Upper lobe of left lung (tissue), 6 donors: Measurements from ENCODE around the gene CREG1. TPM values are rescaled to one million over a fixed set of nuclear protein-coding genes. Genes with fewer than 3 reads are reported as not detected.

ENCODE experiments used
- ATAC-seq, 2 donors: fragments of 200-7000 bp; cut with Tn5 transposase; one replicate each; pipeline ENCODE4 v1.9.1; 2022; ENCODE audit warnings: mild to moderate bottlenecking in 2 of 2, moderate library complexity in 2 of 2; ENCODE audit not compliant: low FRiP score in 2 of 2
- DNase-seq, 2 donors: peaks; one replicate each; pipeline ENCODE4 v3.0.0-alpha.2; 2019 to 2020
- H3K27ac ChIP-seq, 4 donors: fragments of 200-600 bp; sonication (generic); one replicate each; pipeline ENCODE4 v1.5.1; 2016 to 2019
- H3K27me3 ChIP-seq, 4 donors: fragments of 200-600 bp; sonication (generic); one replicate each; pipeline ENCODE4 v1.5.1; 2017 to 2019
- H3K36me3 ChIP-seq, 4 donors: fragments of 200-600 bp; sonication (generic); one replicate each; pipeline ENCODE4 v1.5.1; 2016 to 2019
- H3K4me1 ChIP-seq, 4 donors: fragments of 200-600 bp; sonication (generic); one replicate each; pipeline ENCODE4 v1.5.1; 2018 to 2019
- H3K4me3 ChIP-seq, 4 donors: fragments of 200-600 bp; sonication (generic); one replicate each; pipeline ENCODE4 v1.5.1; 2017 to 2019; ENCODE audit warnings: mild to moderate bottlenecking in 2 of 4, moderate library complexity in 1 of 4
- H3K9me3 ChIP-seq, 4 donors: fragments of 200-600 bp; sonication (generic); one replicate each; pipeline ENCODE4 v1.5.1; 2018 to 2019
- CTCF ChIP-seq, 6 experiments: fragments of 450-650 bp in 4 of 6; fragments of 200-600 bp in 2 of 6; sonication (generic) in 2 of 6; IDR thresholded peaks; one replicate each; pipeline ENCODE4 v1.5.1; 2016 to 2019; ENCODE audit warnings: antibody characterized with exemption in 6 of 6
- EP300 ChIP-seq, 4 donors: sonication (generic); formaldehyde crosslinking; IDR thresholded peaks; one replicate each; pipeline ENCODE4 v1.5.1; 2017; ENCODE audit warnings: antibody characterized with exemption in 4 of 4, control low read depth in 2 of 4
- POLR2A ChIP-seq, 4 donors: fragments of 450-650 bp; IDR thresholded peaks; one replicate each; pipeline ENCODE4 v1.5.1; 2016 to 2017; ENCODE audit warnings: antibody characterized with exemption in 4 of 4, mild to moderate bottlenecking in 2 of 4
- POLR2AphosphoS5 ChIP-seq, 2 donors: sonication (generic); formaldehyde crosslinking; IDR thresholded peaks; one replicate each; pipeline ENCODE4 v1.5.1; 2017; ENCODE audit warnings: antibody characterized with exemption in 2 of 2
- WGBS, 2 donors: methylation state at CpG; one replicate each; pipeline ENCODE4 v1.1.5; 2017 to 2018; 5-methylcytosine and 5-hydroxymethylcytosine counted together
- total RNA-seq, 6 donors: library from RNA; depleted of rRNA in 4 of 6; stranded (reverse); fragments of >200 nt in 4 of 6; gene quantifications; one replicate each; pipeline versions ENCODE4 v1.1.0 to v1.2.1, GENCODE V29; 2016 to 2021
- donor health status: DM: no; HTN: no; CAD: no; lungs with moderate emphysema.
- donor health status: DM: no; HTN: yes; CAD: no; lungs with severe emphysema.

Gene CREG1
- total RNA-seq, 6 donors from 2014 or later = 114 to 235 (median 141) TPM

GRCh38 chr1:167587342-167587741 lies 33.8 kb upstream of the CREG1 start:
- no peak for ATAC-seq
- H3K4me1 ChIP-seq = no peaks in the 10 kb centered on the region
- WGBS, 2 donors = 85 to 100% methylated on average over 2 of the region's 2 CpGs

GRCh38 chr1:167584581-167584980 lies 31.0 kb upstream of the CREG1 start:
- H3K9me3 ChIP-seq = no peaks in the 10 kb centered on the region
- no peak for DNase-seq
- H3K36me3 ChIP-seq = no peaks in the 10 kb centered on the region
- no peaks in the 10 kb centered on the region for H3K27me3 ChIP-seq
- WGBS, 2 donors = 81 to 89% methylated on average over 1 to 3 of the region's 3 CpGs
- H3K4me3 ChIP-seq = no peak overlapping the region
- TF ChIP-seq CTCF (IDR thresholded peaks at IDR 0.05) (no peak), POLR2AphosphoS5 (IDR thresholded peaks at IDR 0.05) (no peak)
- ATAC-seq = no peak
- H3K4me1 ChIP-seq = no peaks in the 10 kb centered on the region
- no peak overlapping the region for H3K27ac ChIP-seq

More at GRCh38 chr1:167587342-167587741, 33.8 kb upstream of the CREG1 start:
- Histone ChIP-seq H3K36me3 (no peaks in the 10 kb centered on the region), H3K27ac (no peak overlapping the region), H3K27me3 (no peaks in the 10 kb centered on the region), H3K9me3 (no peaks in the 10 kb centered on the region), H3K4me3 (no peak overlapping the region)
- DNase-seq = no peak
- TF ChIP-seq EP300 (IDR thresholded peaks at IDR 0.05) (no peak), POLR2AphosphoS5 (IDR thresholded peaks at IDR 0.05) (no peak), POLR2A (IDR thresholded peaks at IDR 0.05) (no peak), CTCF (IDR thresholded peaks at IDR 0.05) (no peak)

GRCh38 chr1:167582722-167583121 lies 29.2 kb upstream of the CREG1 start:
- ATAC-seq (peak in 1 of 2 donors; percentile 41), DNase-seq (no peak)
- H3K27ac ChIP-seq = no peak overlapping the region
- H3K4me3 ChIP-seq = no peak overlapping the region
- 88 to 94% methylated on average over 4 of the region's 4 CpGs for WGBS, 2 donors
- TF ChIP-seq CTCF (IDR thresholded peaks at IDR 0.05) (no peak), POLR2AphosphoS5 (IDR thresholded peaks at IDR 0.05) (no peak), EP300 (IDR thresholded peaks at IDR 0.05) (no peak), POLR2A (IDR thresholded peaks at IDR 0.05) (no peak)
- H3K4me1 ChIP-seq = no peaks in the 10 kb centered on the region
- H3K36me3 ChIP-seq = no peaks in the 10 kb centered on the region
- no peaks in the 10 kb centered on the region for H3K9me3 ChIP-seq
- H3K27me3 ChIP-seq = no peaks in the 10 kb centered on the region

- no peak overlapping the region for H3K4me3 ChIP-seq
- no peaks in the 10 kb centered on the region for H3K9me3 ChIP-seq
- TF ChIP-seq EP300 (IDR thresholded peaks at IDR 0.05) (peak in 1 of 4 donors; percentile 8), CTCF (IDR thresholded peaks at IDR 0.05) (no peak)
- no peaks in the 10 kb centered on the region for H3K36me3 ChIP-seq
- H3K4me1 ChIP-seq = no peaks in the 10 kb centered on the region
- H3K27me3 ChIP-seq = no peaks in the 10 kb centered on the region
- 68 to 72% methylated on average over 1 of the region's 1 CpG for WGBS, 2 donors
- ATAC-seq (no peak), DNase-seq (no peak)
- no peak overlapping the region for H3K27ac ChIP-seq
Observed at GRCh38 chr1:167582064-167582463, 28.5 kb upstream of the CREG1 start.

GRCh38 chr1:167579986-167580385 lies 26.4 kb upstream of the CREG1 start:
- H3K9me3 ChIP-seq = no peaks in the 10 kb centered on the region
- H3K4me3 ChIP-seq = no peak overlapping the region
- no peak for ATAC-seq
- DNase-seq = no peak
- no peak overlapping the region for H3K27ac ChIP-seq
- peaks cover 0 to 8% (median 0%) of the 10 kb centered on the region in 4 donors for H3K4me1 ChIP-seq
- no peak for TF ChIP-seq EP300 (IDR thresholded peaks at IDR 0.05)
- TF ChIP-seq POLR2AphosphoS5 (IDR thresholded peaks at IDR 0.05) = no peak
- H3K36me3 ChIP-seq = no peaks in the 10 kb centered on the region
- no peaks in the 10 kb centered on the region for H3K27me3 ChIP-seq
- WGBS, 2 donors = 76 to 82% methylated on average over 4 of the region's 4 CpGs
